ENCODE data around the gene AP5B1.

The AP5B1 gene

GRCh38 chr11:65726660-65727059 lies 54.1 kb downstream of the AP5B1 start:
- Histone ChIP-seq H3K9ac (no peak overlapping the region), H3K4me1 (ENCODE audit: low read depth, poor library complexity, severe bottlenecking) (no peaks in the 10 kb centered on the region), H3K36me3 (ENCODE audit: insufficient read depth) (no peaks in the 10 kb centered on the region), H3K27ac (no peak overlapping the region), H2AFZ (ENCODE audit: low read depth) (no peak overlapping the region), H3K4me2 (no peak overlapping the region), H3K27me3 (ENCODE audit: insufficient read depth, low read depth) (no peaks in the 10 kb centered on the region), H3K4me3 (IDR thresholded peaks at IDR 0.05; ENCODE audit: insufficient read depth, low read depth, low read length) (no peak overlapping the region), H4K20me1 (ENCODE audit: insufficient read depth) (no peaks in the 10 kb centered on the region), H3K79me2 (ENCODE audit: insufficient read depth, low read depth) (no peaks in the 10 kb centered on the region)
- TF ChIP-seq CTCF (conservative IDR thresholded peaks at IDR 0.05; ENCODE audit: low read depth, low read length) = no peak

All from KMS-11 (cell line).